GM21825 (cell line): Measurements from ENCODE around the gene RNF212.

Source experiments
- ATAC-seq: cut with Tn5 transposase; IDR thresholded peaks from one replicate; pipeline ENCODE4 v1.9.1; 2021; ENCODE audit warnings: mild to moderate bottlenecking, moderate library complexity; ENCODE audit not compliant: unreplicated experiment

Gene RNF212

DNA sequence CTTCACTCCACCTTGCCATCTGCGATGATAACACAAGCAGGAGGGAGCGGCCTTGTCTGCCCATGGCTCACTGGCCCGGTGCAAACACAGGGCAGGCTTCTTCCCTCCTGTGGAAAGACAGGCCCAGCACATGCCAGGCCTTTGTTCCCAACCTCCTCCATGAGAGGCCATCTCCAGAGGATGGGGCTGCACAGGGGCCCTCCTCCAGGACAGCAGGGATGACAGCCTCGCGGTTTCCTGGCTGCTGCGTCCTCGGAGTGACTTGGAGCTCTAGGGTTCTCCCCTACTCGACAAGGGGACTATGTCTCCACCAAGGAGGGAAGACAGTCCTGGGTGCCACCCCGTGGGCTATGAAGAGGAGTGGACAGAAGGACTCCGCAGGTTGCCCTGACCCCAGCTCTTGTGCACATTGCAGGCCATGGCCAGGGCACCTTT lies 21.8 kb downstream of the RNF212 start:
- ATAC-seq, result no peak

DNA sequence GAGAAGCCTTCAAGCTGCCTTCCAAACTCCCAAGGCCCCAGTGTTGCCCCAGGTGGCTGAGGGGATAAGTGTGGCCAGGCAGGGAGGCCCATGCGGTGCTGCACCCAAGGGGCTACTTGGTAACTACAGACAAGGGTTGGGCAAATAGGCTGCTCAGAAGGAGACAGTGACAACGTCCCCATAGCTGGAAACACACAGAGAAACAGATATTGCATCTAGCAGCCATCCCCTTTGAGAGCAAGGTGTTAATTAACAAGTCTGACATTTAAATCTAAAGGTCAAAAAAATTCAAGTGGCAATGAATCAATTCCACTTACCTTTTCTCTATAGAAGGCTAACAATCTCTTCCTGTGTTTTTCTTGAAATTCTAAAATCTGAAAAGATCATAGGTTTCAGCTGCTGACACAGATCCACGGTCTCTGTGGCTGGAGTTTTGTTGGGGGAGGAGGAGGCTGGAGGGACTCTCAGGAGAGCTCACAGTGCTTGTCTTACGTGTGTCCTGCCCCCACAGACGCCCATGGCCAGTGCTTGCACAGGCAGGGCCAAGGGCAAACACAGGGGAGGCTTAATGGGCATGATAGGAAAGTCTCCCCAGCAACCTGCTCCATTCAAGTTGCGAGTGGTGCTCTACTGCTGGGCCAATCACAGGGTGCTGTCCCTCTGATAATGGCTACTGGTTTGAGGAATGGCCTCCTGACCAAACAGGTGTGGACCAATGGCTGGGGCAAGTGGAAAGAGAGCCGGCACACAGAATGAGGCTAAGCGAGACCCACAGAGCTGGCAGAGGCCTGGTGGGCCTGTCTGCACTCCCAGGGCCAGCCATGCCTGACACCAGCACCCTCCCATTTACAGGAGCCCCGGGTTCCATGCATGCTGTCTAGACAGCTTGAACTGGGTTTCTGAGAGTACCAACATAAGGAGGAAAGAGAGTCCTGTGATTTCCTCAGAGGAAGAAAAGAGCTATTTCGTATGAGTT lies 22.6 kb downstream of the RNF212 start:
- no peak for ATAC-seq

DNA sequence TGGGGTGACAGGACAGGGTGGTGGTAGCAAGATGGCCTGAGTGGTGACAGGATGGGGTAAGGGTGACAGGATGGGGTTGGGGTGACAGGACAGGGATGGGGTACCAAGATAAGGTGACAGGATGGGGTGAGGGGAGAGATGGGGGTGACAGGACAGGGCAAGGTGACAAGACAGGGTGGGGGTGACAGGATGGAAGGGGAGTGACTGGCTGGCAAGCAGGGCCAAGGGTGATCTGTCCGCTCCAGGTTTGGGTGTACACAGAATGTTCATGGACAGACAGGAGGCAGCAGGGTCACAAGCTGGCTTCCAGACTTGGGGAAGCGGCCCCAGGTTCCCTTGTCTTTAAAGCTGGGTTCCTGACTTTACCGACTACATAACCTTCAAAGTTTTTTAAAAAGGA lies 23.3 kb downstream of the RNF212 start:
- ATAC-seq, result no peak

DNA sequence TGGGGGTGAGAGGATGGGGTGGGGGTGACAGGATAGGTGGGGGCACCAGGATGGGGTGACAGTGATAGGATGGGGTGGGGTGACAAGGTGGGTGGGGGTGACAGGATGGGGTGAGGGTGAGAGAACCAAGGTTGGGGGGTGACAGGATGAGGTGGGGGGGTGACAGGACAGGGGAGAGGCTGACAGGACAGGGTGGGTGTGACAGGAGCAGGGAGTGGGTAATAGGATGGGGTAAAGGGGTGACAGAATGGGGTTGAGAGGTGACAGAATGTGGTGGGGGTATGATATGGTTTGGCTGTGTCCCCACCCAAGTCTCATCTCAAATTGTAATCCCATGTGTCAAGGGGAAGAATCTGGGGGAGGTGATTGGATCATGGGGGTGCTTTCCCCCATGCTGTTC lies 26.0 kb downstream of the RNF212 start:
- ATAC-seq, result no peak

DNA sequence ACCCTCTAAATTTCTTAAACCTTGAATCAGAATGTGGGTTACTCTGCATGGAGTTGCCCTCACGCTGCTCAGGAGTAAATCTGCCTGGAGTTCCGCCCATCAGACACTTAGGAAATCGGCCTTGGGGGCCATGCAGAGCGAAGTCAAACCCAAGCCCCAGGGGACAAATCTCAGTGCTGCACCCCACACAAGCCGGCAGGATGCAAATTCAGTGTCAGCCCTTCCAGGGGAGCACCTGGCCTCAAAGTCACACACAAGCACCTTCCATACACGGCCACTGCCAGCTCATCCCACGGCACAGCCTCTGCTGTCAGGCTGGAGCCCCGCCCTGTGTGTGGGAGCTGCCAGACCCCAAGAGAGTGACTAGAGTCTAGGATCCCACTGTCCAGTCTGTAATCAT lies 27.4 kb downstream of the RNF212 start:
- ATAC-seq, result no peak

DNA sequence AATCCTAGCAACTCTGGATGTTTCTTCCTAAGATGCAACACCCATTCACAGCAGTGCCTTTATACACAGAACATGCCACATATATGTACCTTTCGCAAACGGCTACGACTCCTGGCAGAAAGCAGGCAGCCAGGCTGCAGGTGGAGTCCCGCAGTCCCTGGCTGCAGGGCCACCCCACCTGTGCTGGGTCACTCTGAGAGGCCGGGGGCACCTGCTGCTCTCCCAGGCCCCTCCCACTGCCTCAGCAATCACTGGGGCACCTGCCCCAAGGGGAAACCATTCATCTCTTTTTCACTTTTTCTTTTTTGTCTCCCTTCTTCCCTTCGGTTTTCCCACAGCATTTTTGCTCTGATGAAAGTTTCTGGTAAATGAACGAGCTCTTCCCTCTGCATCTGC lies 28.0 kb downstream of the RNF212 start:
- ATAC-seq, result no peak

DNA sequence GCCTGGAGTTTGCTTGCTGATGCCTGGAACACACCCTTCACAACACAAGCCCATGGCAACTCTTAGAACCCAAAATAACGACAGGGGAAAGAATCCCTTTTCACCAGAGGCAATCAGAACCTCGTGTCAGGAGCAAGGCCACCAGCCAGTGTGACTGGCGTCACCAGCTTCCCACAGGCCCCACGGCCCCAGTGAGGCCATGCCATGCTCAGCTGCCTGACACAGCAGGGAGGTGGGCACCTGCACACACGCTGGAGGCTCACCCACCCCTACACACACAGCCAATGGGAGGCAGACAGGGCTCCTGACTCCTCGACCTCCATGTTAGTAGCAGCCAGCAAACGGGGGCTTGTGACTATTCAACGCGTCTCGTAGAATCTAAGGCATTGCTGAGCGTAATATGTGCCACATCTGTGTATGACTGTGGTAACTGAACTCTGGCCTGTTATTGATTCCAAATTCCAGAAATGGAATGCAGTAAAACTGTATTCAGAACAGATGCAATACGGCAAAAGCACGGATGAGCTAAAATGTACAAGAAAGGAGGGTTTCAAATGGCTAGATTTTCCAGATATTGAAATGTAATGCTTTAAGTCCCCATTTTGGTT lies 28.5 kb downstream of the RNF212 start:
- no peak for ATAC-seq

DNA sequence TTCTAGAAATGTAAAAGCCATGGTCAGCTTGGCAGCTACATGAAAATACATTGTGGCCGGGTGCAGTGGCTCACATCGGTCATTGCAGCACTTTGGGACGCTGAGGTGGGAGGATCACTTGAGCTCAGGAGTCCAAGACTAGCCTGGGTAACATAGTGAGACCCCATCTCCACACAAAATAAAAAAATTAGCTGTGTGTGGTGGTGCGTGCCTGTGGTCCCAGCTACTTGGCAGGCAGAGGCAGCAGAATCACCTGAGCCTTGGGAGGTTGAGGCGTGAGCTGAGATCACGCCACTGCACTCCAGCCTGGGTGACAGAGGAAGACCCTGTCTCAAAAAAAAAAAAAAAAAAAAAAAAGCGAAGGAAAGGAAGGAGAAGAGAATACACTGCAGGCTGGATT lies 29.0 kb downstream of the RNF212 start:
- ATAC-seq, result no peak

DNA sequence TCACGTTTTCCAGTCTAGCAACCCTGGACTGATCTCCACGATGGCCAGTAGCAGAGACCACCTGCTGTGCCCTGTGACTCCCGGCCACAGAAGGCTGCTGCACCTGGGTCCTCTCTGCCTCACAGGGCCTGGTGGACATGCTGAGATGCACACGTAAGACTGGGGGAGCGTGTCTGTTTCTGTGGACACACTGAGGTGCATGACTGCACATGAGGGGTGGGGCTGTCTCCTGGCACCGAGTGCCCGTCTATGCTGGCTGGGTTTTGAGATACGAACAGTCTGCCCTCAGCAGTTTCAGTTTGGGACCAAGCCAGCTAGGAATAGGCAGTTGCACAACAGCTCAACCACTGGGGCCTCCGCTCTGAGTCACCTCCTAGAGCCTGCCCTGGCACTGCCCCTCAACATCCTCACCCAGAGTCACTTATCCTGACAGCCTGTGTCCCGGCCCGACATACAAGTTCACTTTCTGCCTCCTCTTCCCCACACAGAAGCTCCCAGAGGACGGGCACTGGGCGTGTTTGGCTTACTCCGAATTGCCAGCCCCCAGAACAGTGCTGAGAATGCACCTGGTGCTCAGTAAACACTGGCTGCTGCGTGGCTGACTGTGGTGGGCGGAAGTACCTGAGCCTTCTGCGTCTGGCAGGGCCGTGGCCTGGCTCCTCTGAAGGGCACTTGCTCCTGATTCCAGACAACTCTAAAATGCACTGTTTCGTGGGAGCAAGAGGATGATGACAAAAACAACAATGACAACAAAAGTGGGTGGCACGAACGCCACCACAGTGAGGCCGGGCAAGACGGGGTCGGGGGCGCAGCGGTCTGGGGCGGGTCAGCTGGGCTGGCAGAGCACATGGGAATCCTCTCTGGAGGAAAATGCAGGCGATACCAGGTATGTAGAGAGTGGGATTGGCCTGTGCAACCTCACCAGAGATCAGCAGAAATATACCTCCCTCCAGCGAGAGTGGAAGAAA lies 30.9 kb downstream of the RNF212 start:
- no peak for ATAC-seq

DNA sequence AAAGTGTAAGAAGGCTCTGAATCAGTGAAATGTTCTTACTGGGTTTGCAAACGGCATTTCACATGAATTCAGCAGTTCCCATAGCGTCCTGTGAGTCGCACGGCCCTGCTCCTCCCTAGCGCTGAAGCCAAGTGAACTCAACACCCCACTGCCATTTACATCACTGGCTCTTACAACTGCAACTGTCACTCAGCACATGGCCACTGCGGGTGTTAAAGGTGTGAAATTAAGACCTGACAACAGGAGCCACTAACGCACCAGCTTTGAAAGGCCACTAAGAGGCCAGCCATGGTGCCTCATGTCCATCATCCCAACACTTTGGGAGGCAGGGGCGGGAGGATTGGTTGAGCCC lies 31.7 kb downstream of the RNF212 start:
- ATAC-seq, result no peak

DNA sequence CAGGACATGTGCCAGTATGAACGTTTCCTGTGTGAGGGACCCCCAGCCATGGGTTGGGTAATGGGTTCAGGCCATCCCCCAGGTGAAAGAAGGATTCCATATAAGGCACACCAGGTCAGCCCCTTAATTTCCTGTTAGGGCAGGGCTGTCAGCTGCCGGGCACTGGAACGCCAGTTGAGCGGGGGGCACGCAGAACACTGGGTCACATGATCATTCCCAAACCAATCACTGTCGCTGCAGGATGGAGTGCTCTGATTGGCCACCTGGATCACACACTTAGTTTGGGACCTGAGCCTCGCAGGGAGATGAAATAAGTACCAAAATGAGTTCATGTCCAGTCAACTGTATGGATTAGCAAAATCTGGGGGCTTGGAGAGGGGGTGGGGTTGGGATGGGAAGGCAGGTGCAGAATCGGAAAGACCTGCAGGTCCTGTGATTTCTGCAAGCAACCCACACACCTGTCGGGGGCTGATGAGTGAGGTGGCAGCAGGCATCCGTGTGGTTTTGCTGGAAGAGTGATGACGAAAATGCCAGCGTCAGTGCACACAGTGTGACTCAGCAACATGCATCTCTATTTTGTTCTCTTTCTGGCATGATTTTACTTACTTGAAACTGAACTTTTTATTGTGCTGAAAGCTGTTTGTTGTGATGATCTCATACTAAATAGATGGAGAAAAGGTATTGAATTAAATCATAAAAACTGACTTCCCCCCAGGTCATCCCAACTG lies 32.2 kb downstream of the RNF212 start:
- no peak for ATAC-seq

DNA sequence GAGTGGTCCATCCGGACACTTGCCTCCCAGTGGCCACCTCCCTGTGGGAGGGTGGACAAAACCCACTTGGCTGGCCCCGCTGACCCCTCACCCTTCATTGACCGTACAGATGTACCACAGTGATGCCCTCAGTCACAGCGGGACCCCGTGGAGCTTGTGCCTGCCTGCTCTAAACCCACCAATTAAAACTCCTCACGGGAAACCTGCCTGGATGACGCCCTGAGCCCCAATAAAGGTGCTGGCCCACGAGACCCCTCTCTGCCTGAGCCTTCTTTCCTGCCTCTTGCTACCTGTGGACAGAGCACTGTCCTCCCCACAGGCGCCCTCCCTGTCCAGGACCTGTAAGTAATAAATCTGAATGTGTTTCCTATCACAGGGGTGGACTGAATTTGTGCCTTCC lies 32.9 kb downstream of the RNF212 start:
- ATAC-seq, result no peak

DNA sequence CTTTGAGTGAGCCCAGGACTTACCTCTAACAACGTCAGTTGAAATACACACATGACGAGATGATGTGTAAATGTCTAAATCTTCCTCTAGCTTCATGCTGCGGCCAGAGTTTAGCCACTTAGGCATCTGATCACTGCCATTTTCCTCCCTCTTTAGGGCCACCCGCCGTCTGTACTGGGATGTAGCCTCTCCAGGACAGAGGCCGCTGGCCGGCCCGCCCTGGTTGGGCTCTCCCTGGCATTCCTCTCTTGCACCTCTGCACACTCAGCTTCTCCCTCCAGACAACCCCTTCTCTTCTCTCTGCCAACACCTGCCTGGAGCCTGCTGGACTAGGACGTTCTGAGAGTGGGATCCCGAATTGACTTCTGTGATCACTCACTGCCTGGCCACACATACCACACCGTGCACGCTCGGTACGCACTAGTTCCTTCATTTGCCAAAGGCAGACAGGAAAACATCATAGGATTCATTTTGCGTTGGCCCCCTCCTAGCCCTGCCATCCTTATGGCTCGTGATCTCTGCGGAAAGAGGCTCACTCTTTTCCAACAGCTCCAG lies 33.6 kb downstream of the RNF212 start:
- ATAC-seq, result no peak

DNA sequence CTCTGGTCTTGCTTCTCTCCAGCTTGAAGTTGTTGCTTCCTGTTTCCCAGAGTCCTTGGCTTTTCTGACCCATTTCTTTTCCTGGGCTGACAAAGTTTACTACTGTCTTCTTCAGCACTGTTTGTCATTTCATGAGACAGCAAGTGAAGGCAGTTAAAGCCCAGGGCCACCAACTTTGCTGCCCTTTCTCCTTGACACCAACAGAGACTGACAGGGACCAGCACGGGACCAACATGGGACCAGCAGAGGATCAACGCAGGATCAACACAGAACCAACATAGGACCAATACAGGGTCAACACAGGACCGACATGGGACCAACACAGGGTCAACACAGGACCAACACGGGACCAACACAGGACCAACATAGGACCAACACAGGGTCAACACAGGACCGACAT lies 34.9 kb downstream of the RNF212 start:
- ATAC-seq, result no peak

DNA sequence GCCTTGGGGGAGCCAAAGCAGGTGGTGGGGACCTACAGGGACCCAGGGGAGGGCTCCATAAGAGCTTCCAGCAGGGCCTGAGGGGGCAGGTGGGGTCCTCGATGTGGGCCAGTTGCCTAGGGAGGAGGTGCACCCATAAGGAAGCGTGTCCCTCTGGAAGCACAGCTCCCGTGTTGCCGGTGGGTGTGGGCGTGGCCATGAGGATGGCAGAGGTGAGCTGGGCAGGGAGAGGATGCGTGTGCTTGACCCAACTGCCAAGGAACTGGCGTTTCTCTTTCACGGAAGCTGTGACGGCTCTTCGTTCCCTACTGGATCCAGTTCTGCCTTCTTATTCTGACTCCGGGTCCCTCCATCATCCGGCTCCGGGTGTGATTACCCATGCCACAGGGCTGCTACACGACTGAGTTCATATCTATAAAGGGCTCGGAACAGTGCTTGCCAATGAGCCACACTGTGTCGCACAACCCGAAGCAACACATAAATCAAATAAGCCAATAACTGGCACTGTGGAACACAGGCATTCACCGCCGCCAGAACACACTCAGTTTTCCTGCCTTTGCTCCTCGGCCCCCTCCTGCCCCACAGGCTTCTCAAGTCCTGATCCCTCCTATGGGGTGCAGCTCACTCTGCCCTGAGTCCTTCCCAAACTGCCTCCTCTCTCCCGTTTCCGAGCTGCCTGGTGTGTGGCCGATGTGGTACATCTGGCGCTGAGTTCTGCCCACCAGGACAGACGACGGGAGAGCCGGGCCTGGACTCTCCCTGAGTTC lies 35.5 kb downstream of the RNF212 start:
- no peak for ATAC-seq

DNA sequence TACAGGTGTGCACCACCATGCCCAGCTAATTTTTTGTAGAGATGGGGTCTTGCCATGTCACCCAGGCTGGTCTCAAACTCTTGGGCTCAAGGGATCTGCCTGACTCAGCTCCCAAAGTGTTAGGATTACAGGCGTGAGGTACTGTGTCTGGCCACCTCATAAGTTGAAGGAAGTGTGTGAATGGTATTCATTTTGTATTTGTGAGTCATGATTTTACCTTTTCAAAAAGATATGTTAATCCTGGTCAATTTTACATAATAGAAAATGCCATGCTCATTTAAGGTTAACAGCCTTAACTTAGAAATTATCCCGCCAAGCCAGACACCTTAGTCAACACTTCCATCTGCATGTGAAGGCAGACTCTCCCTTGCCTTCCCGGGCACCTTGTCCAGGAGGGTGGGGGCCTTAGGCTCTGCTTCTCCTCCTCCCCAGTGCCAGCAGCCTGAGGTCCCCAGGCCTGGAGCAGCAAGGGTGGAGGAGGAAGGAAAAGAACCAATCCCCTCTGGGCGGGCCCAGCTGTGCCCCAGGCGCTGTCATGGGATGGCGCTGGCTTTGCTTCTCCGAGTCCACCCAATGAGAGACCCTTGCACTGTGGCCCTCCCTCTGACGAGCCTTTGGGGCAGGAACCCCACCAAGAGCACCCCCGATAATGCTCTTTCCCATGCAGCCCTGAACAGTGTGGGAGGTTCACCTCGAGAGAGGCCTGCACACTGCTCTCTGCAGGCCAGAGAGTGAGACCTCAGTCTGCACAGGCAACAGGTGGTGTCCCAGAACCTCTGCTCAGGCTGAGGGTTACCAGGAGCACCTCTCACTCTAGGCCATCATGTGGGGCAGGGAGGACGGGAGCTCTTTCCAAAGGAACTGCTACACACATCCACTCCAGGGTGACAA lies 37.3 kb downstream of the RNF212 start:
- no peak for ATAC-seq

DNA sequence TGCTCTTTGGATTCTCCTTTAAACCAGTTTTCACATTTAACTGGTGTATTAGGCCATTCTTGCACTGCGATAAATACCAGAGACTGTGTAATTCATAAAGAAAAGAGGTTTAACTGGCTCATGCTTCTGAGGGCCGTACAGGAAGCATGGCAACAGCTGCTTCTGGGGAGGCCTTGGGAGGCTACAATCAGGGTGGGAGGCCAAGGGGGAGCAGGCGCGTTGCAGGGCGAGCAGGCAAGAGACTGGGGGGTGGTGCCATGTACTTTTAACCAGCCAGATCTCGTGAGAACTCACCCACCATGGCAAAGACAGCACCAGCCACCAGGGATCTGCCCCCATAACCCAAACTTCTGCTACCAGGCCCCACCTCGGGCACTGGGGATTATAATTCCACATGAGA lies 38.1 kb downstream of the RNF212 start:
- no peak for ATAC-seq

DNA sequence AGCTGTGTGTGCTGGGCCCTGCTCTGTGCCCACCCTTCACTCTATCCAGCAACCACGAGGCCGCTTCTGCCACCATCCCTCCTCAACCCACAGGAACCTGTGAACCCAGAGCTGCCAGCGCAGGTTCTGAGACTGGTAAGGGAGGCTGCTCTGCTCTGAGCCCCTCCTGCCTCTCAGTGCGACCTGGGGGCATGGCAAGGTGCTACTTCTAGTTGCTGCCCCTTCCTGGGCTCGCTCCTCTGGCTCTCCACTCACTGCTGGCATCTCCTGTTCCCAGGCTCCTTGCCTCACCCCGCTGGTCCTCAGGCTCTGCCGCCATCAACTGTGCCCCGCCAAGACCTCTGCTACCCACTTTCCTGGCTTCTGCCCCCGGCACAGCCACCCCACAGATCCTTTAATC lies 39.3 kb downstream of the RNF212 start:
- ATAC-seq, result no peak
